Transverse colon (tissue), 4 donors: ENCODE data around the gene AGFG1.

Source experiments
- CTCF ChIP-seq, 5 experiments: fragments of 200-600 bp in 3 of 5; fragments of 450-650 bp in 2 of 5; sonication (generic) in 3 of 5; IDR thresholded peaks; 1 replicate in 2 of 5; 2 replicates in 3 of 5; pipeline ENCODE4 v1.5.1; 2016 to 2017; ENCODE audit warnings: antibody characterized with exemption in 5 of 5, inconsistent platforms in 3 of 5, mild to moderate bottlenecking in 2 of 5, moderate library complexity in 1 of 5
- EP300 ChIP-seq: sonication (generic); formaldehyde crosslinking; IDR thresholded peaks from one replicate; pipeline ENCODE4 v1.6.1; 2017; ENCODE audit warnings: antibody characterized with exemption, low read depth
- POLR2A ChIP-seq: fragments of 450-650 bp; IDR thresholded peaks from one replicate; pipeline ENCODE4 v1.6.1; 2016; ENCODE audit warnings: antibody characterized with exemption, mild to moderate bottlenecking, moderate library complexity
- POLR2AphosphoS5 ChIP-seq, 3 donors: sonication (generic); formaldehyde crosslinking; IDR thresholded peaks; one replicate each; pipeline ENCODE4 v1.6.1; 2016; ENCODE audit warnings: antibody characterized with exemption in 3 of 3

GRCh38 chr2:227576812-227577211 is 104.9 kb downstream of the AGFG1 start:
- TF ChIP-seq POLR2AphosphoS5 (IDR thresholded peaks at IDR 0.05) (no peak), CTCF (IDR thresholded peaks at IDR 0.05) (no peak), EP300 (no peak), POLR2A (no peak)
